CD4-positive, alpha-beta T cell treated with Interferon alpha-2 for 1 hour (primary cell): ENCODE data around the gene TEX26.
"Not testable (repeated sequence)": the region's sequence is repeated elsewhere in the genome, so short reads cannot be mapped to it uniquely, and the experiment has no call there.

Experiments used
- DNase-seq, 2 donors: peaks; one replicate each; pipeline ENCODE4 v3.0.0-alpha.2; 2020 to 2022

The TEX26 gene

DNA sequence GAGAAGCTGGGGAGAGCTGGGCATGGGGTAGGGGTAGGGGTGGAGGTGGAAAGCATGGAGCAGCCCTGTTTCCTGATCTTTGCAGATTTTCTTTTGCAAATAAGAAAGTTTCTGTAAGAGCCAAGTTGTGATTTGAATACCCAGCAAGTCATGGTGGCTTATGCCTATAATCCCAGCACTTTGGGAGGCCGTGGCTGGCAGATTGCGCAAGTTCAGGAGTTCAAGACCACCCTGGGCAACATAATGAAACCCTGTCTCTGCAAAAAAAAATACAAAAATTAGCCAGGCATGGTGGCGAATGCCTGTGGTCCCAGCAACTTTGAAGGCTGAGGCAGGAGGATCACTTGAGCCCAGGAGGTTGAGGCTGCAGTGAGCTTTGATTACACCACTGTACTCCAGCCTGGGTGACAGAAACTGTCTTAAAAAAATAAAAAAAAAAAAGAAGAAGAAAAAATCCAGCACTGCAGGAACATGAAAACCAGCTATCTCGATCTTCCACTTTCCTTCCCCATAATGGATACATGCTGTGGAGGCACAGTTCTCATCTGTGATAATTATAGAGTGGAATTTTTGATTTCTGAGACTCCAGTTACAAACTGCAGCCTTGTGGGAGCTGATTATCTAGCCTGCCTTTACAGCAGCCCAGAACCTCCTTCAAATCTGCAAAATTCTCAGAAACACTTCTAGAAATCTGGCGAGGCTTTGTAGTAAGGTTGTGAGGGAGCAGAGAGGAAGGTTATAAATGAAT lies 12.1 kb upstream of the TEX26 start:
- no peak for DNase-seq

DNA sequence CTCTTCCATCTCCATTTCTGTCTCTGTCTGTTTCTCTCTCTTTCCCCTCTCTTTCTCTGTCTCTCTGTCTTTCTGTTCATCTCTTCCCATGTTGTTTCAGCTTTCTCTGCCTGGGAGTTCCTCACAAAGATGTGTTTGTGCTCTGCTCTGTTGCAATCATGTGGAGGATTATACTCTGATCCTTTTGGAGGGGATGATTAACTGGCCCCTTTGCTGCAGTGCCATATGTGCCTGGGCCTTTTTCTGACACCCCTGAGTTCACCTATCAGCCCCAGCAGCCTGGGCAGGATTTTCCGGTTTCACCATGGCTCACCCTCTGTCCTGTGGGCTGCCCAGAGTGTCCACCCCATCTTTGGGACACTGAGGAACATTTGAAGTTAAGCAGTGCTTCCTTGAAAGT lies 9.0 kb upstream of the TEX26 start:
- no peak for DNase-seq

DNA sequence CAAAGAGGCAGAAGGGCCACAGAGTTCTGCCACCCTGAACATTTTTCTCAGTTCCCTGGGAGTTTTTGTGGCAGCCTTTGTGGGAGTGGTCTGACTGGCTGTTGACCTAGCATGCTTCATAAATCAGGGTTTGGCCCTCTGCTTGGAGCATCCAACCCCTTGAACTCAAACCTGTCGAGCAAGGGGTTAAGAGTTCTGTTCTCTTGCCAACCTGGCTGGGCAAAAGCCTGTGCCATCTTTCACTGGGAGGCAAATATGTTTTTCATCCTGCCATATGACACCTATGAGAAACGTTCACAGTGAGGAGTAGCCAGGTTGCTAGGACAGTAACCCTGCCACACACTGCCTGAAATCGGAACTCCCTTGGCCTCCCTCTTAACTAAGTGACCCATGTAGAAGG lies 7.7 kb upstream of the TEX26 start:
- DNase-seq, result no peak

DNA sequence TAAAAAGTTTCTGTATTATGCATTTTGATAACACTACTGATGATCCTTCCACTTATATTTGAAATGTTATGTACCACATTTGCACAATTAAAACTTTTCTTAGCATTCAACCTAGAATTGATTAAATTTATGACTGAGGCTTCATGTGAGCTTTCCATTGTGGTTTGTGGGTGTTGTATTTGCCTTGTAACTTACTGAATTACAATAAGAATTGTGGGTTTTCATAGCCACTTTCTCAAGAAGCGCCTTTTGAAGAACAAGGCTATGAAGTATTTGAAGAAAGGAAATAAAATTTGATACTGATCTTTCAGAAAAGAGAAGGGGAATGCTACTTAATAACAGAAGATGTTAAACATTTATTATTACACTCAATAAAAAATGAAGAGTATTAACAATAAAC lies 7.0 kb upstream of the TEX26 start:
- no peak for DNase-seq

DNA sequence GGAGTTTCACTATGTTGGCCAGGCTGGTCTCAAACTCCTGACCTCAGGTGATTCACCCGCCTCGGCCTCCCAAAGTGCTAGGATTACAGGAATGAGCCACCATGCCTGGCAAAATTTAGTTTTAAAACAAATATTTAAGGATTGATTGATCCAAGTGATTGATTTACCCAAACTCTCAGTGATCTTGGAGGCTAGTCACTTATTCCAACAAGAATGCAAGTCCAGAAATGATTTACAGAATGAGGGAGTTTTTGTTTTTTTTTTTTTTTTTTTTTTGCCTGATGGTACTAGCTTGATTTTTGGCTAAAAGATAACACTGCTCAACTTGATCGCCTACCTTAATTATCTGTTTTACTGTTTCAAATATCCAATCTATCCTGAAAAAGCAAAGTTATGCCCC lies 5.7 kb upstream of the TEX26 start:
- DNase-seq, result no peak

DNA sequence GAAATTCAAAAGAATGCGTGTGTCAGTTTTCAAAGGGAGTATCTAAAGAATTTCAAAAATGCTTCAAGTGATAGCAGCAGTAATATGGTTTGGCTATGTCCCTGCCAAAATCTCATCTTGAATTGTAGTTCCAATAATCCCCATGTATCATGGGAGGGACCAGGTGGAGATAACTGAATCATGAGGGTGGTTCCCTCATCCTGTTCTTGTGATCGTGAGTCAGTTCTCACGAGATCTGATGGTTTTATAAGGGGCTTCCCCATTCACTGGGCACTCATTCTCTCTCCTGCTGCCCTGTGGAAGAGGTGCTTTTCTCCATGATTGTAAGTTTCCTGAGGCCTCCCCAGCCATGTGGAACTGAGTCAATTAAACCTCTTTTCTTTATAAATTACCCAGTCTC lies 5.3 kb upstream of the TEX26 start:
- not testable (repeated sequence) for DNase-seq

DNA sequence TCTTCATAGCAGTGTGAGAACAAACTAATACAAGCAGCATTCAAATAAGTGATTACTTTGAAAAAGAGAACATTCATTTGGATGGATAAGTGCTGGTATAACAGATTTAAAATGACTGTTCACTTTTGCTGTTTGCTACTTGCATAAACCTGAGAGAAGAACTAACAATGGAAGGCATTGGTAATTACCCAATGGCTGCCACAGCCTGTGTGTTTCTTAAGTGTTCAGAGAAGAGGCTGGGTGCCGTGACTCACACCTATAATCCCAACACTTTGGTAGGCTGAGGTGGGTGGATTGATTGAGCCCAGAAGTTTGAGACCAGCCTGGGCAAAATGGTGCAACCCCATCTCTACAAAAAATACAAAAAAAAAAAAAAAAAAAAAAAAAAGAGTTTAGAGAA lies 4.9 kb upstream of the TEX26 start:
- no peak for DNase-seq

DNA sequence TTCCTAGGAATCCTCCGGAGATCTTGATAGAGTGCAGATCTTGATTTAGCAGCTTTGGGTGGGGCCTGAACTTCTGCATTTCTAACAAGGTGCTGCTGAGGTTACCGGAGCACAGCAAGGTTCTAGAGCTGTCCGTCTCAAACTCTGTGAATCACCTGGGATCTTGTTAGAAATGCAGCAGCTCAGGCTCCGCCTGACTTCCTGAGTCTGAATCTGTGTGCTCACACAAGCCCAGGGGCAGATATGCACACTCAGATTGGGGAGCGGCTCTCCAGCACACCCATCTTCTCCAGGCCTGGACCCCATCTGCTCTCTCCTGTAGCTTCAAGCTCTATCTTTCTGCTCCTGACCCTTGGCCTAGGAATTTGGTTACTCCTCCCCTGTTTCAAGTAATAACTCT lies 3.5 kb upstream of the TEX26 start:
- no peak for DNase-seq

DNA sequence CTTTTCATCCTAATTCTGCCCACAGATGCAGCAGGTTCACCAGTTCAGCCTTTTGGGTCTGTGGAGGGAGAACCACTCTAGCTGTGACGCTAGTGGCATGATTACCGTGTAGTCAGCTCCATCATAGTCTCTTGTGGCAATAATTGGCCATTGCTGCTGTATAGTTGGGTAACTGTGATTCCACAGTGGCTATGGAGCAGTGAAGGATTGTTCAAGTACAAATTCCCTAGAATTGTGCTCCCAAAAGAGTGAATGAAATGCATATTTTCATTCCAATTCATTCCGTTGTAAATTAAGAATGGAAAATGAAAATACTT lies 856 bp downstream of the TEX26 start:
- no peak for DNase-seq

DNA sequence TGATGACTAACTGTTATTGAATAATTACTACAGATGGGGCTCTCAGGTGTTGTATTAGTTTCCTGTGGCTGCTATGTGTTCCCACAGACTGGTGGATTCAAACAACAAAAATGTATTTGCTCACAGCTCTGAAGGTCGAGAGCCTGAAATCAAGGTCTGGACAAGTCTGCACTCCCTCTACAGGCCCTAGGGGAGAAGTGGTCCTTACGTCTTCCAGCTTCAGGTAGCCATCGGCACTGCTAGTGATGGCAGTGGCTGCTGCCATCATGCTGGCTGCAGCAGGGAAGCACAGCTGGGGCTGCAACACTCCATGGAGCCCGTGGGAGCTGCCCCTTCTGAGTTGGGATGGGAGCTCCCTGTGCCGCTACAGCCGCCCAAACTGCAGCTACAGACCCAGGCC lies 1.9 kb downstream of the TEX26 start:
- no peak for DNase-seq

DNA sequence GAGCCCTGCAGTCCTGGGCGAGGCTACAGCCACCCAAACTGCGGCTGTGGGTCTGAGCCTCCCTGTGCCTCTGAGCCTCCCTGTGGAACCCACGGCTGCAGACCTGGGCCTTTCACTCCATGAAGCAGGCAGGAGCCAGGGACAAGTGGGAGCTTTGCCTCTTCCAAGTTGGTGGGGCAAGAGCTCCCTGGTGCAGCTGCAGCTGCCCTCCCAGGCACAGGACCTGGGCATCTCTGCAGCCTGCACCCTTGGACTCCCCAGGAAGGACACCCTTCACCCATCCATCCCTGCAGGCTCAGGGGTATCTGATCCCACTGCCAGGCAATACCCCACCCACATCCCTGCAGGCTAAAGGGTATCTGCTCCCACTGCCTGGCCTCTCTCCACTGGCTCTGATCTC lies 2.3 kb downstream of the TEX26 start:
- DNase-seq, result no peak

DNA sequence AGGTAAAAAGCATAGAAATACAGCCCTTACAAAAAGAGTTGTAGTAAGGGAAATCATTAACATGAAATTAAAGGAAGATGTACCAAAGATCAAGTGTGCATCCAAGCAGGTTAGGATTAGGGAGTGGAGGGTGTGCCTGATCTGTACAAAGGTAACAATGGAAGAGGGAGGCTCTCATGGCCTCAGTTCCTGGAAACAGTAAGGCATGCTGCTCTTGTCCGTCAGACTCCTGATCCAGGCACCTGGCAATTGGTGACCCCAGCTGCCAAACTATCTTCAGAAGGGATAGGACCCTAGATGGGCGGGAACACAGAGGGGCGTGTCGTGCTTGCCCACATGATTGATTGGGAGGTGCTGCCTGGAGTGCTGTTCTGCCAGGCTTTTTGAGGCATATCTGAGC lies 4.5 kb downstream of the TEX26 start:
- DNase-seq, result no peak

DNA sequence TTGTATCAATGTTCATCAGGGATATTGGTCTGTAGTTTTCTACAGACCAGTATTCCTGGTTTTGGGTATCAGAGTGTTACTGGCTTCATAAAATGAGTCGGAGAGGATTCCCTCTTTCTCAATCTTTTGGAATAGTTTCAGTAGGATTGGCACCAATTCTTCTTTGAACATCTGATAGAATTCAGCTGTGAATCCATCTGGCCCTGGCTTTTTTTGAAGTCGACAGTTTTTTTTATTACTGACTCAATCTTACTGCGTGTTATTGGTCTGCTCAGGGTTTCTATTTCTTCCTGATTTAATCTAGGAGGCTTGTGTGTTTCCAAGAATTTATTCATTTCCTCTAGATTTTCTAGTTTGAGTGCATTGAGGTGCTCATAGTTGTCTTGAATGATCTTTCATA lies 11.4 kb downstream of the TEX26 start:
- DNase-seq, result no peak

DNA sequence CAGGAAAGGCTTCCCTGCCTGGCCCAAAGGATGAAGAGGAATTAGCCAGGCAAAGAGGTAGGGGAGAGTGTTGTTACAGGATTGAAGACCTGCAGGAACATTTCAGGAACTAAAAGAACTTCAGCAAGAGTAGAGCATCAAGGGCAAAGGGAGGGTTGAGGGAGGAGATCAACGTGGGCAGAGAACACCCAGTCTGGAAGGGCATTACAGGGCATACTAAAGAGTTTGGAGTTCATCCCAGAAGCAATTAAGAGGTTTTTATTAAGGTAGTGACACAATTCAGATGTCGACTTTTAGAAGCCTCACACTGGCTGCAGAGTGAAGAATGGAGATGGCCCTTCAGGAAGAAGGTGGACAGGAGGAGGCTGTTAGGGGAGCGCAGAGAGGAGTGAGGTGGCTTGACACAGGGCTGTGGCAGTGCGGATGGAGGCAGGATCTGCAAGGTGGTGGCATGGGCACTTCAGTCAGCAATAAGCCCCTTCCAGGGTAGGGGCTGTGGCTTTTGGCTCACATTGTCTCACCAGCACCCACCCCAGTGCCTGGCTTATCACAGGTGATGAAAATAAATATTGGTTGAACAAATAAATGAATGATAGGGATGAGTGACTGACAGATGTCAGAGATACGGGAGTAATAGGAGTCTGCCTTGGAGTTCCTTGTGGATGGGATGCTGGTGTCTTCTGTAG lies 24.9 kb downstream of the TEX26 start:
- DNase-seq, result no peak

DNA sequence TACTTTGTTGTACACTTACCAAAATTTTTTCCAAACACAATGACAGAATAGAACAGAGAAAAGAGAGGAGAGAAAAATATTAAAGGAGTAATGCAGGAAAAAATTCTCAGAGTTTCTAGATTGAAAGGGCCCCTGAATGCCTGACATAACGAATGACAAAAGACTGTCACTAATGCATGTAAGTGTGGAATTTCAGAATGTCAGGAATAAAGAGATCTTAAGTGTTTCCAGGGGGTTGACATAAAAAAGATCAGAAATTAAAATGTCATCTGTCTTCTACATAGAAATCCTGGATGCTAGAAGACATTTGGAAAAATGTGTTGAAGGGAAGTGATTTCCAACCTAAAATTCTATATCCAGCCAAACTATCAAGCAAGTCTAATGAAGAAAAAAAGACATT lies 27.2 kb downstream of the TEX26 start:
- DNase-seq, result no peak

DNA sequence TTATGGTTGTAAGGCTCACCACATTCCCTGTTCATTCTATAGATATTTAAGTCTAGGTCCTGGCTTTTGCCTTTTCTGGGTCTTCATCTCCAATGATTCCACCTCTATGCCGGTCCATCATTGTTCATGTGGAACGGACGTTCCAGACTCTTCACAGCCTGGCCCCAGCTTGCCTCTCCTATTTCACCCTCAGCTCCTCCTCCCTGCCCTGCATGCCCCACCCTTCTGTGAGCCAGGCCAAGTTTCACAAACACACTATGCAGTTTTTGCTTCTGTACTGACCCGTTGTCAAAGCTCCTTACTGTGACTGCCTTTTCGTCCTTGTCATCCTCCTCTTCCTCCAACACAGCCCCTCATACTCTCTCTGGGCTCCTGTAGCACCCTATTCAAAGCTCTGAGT lies 31.3 kb downstream of the TEX26 start:
- no peak for DNase-seq

DNA sequence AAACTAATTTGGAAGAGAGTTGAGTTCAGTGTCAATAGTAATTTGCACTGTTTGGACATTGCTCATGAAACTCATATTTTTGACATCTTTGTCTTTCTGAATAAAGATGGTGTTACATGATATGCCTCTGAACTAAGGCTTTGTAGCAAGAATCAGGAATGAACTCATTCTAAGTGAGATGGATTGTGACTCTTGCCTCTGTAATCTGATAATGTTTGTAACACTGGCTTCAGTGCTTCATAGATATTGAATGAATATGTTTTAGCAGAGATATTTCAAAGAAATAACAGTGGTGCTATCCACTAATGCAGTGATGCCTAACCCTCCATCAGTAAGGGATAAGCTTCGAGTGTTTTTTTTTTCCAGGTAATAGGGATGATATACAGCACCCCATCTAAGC lies 32.9 kb downstream of the TEX26 start:
- DNase-seq, result no peak

DNA sequence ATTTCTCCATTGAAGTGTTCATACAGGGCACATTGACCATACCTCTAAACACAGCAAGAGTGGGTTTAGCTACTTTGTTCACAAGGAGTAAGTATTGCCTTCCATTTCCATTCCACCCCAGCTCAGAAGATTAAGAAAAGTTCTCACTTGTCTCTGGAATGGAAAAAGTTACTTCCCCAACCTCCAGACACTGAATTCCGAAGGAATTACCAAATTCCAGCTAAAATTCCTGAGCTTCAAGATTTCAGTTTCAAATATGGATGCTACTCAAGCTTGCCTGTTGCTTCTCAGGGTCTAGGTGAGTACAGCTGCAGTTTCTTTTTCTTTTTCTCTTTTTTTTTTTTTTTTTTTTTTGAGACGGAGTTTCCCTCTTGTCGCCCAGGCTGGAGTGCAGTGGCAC lies 33.6 kb downstream of the TEX26 start:
- DNase-seq, result no peak

DNA sequence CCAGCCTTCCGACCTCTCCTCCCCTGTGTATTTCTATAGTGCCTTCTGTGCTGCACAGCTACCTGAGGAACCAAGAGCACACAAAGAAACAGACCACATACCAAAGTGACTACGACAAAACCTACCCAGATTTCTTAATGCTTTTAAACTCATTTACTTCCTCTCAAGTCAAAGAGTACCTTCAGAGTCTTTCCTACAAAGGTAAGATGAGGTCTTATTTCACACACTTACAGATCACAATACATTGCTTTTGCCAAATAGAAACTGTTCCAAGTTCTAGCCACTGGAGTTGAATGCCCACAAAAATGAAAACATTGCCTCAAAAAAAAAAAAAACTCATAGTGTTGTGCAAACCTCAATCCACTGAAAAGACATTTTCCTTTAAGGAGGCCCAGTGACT lies 36.4 kb downstream of the TEX26 start:
- no peak for DNase-seq

DNA sequence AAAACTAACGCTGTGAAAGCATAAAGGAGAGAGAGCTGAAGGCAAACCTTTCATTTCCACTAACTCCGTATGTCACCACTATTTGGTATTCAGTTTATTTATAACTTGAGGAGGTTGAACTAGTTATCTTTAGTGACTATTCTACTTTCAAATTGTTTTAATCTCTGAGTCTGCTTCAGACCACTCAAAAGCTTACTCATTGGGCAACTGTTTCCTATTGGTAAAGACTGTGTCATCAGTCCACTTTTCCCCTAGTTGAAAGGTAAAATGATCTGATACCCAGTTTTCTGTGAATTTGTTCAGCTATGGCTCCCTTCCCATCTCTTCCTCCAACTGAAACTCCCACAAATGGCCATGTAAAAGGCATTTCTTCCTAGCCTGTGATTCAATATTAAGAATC lies 39.1 kb downstream of the TEX26 start:
- DNase-seq, result no peak

DNA sequence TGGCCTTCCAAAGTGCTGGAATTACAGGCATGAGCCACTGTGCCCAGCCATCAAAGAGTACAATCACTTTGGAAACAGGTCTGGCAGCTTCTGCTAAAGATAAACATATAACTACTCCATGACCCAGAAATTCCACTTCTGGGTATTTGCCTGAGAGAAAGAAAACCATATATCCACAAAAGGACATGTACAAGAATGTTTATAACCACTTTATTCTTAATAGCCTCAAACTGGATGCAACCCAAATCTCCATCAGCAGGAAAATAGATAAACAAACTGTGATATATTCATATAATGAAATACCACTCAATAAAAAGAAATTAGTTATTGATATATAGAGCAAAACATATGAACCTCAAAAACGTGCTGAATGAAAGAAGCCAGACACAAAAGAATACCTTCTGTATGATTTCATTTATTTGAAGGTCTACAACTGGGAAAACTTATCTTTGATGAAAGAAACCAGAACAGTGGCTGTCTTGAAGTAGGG lies 40.5 kb downstream of the TEX26 start:
- no peak for DNase-seq

DNA sequence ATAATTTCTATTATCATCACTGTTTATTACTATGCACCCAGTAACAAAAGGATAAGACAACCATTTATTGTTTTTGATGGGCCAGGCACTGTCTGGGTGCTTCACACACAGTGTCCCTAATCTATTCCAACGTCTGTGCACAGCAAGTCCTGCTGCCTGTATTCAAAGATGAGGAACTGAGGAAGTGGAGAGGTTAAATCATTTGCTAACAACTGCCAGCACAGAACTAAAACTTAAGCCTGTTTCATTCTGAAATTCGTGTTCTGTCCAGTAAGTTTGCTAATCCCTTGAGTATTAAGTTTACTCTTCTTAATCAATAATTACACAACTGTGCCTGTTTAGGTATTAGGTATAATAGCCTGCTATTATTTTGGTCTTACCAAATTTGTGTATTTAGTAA lies 41.9 kb downstream of the TEX26 start:
- DNase-seq, result no peak

DNA sequence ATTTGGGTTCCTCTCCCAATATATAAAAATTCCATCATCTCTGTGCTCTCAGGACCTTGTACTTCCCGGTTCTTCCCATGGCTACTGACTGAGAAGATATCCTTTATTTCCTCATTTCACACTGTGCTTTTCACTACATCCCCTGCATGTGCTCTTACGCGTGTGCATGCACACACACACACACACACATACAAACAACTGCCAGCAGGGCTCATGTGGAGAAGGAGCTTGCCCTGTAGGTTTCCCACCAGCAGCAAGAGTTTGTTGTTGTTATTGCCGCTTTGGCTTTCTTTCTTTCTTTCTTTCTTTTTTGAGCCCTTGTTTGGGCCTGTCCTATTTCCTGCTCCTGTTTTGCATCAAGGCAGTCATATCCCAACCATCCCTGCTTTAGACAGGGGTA lies 43.6 kb downstream of the TEX26 start:
- DNase-seq, result no peak

DNA sequence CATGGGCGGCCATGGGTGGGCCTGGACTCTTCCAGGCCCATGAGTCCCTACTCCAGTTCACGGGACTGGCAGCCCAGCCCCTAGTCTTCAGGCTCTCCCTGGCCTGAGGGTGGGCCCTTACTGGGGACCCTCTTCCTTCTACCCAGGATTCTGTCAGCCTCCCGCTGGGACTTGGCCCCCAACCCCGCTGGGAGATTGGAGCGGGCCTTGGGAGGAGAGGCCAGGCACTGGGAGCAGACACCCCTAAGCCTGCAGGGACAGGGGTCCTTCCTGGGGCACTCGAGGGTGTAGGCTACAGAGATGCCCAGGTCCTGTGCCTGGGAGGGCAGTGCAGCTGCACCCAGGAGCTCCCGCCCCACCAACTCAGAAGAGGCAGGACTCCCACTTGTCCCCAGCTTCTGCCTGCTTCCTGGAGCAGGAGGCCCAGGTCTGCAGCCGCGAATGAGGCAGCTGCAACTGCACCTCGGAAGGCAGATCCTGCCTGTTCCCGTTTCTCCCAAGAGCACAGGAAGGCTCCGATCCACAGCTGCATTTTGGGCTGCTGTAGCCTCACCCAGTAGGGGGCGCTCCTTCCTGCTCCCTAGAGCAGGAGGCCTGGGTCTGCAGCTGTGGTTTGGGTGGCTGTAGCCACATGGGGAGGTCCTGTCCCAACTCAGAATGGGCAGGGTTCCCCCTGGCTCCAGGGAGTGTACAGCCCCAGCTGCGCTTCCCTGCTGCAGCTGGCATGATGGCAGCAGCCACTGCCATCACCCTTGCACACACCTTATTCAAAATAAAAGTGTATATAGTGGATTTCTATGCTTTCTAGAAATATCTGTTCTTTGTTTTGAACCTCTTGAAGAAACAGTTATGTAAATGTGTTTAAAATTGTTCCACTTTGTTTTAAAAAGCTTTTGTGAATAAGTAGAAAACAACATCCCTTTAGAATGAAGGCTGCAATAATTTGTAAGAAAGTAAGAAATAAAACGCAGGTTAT lies 46.8 kb downstream of the TEX26 start:
- peak in 1 of 2 donors; percentile 33 for DNase-seq
